ENCODE results near the gene TAGAP. TPM values are rescaled to one million over a fixed set of nuclear protein-coding genes. Genes with fewer than 3 reads are reported as not detected.

TAGAP gene
- total and polyA plus RNA-seq, 12 donors, result 1.00 to 7.3 (median 3.1) TPM

DNA sequence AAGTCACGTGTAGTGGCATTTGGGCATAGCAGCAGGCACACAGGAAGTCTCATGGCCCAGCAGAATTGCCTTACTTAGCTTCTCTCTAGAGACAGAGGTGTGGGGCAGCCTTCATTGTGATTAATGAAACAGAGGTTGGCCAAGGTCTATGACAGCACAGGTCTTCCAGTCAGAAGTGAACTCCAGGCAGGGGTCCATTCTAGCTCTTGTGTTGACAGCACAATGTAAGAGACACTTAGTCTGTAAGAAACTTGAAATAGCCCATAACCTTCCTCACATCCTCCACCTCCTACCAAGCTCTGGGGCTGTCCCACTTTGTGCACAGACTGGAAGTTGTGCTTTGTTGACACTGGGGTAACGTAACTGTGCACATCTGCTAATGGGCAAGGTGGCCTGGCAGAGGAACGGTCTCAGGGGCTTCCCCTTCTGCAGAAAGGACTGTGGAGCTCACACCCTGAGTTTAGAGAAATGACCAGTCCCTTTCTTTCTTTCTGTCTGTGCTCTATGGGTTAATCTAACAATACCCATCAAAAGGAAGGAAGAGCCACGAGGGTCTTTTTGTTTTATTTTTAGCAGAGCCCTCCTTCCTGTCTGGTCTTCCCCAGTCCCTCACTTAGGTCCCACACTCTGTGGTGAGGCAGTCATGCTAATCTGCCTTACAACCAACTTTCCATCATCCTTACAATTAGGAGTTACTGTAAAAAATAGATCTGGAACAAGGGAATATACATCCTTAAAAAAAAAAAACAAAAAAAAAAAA lies 35.6 kb upstream of the TAGAP start:
- no peak for TF ChIP-seq POLR2A (IDR thresholded peaks at IDR 0.05)
- TF ChIP-seq, protein P1, sequence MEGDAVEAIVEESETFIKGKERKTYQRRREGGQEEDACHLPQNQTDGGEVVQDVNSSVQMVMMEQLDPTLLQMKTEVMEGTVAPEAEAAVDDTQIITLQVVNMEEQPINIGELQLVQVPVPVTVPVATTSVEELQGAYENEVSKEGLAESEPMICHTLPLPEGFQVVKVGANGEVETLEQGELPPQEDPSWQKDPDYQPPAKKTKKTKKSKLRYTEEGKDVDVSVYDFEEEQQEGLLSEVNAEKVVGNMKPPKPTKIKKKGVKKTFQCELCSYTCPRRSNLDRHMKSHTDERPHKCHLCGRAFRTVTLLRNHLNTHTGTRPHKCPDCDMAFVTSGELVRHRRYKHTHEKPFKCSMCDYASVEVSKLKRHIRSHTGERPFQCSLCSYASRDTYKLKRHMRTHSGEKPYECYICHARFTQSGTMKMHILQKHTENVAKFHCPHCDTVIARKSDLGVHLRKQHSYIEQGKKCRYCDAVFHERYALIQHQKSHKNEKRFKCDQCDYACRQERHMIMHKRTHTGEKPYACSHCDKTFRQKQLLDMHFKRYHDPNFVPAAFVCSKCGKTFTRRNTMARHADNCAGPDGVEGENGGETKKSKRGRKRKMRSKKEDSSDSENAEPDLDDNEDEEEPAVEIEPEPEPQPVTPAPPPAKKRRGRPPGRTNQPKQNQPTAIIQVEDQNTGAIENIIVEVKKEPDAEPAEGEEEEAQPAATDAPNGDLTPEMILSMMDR (IDR thresholded peaks at IDR 0.05), result no peak

GRCh38 chr6:159079367-159079766 lies 34.6 kb upstream of the TAGAP start:
- Histone ChIP-seq H3K27me3 (no peaks in the 10 kb centered on the region), H3K9me3 (replicated peaks in 1 of 3) (no peaks in the 10 kb centered on the region), H3K27ac (no peak overlapping the region), H3K4me1 (replicated peaks in 1 of 2) (no peaks in the 10 kb centered on the region), H3K4me3 (no peak overlapping the region), H3K36me3 (replicated peaks in 1 of 2) (no peaks in the 10 kb centered on the region)
- DNase-seq, result peak in 1 of 7 donors; percentile 25
- WGBS, 4 donors, result 58 to 81% (median 76%) methylated on average over 3 of the region's 3 CpGs
- intact Hi-C loops (cut with DNase I), result no loop called here
- no peak for TF ChIP-seq POLR2A (IDR thresholded peaks at IDR 0.05)
- TF ChIP-seq, protein P1 (IDR thresholded peaks at IDR 0.05), result no peak

More for the DNA sequence above, 35.6 kb upstream of the TAGAP start:
- no peaks in the 10 kb centered on the region for H3K9me3 ChIP-seq (replicated peaks in 1 of 3)
- 48 to 63% (median 58%) methylated on average over 3 to 4 of the region's 4 CpGs for WGBS, 4 donors
- no peak overlapping the region for H3K27ac ChIP-seq
- peak in 1 of 7 donors; percentile 37 for DNase-seq
- H3K27me3 ChIP-seq, result no peaks in the 10 kb centered on the region
- no peak overlapping the region for H3K4me3 ChIP-seq
- intact Hi-C loops (cut with DNase I), result no loop called here
- no peaks in the 10 kb centered on the region for H3K4me1 ChIP-seq (replicated peaks in 1 of 2)
- H3K36me3 ChIP-seq (replicated peaks in 1 of 2), result no peaks in the 10 kb centered on the region

DNA sequence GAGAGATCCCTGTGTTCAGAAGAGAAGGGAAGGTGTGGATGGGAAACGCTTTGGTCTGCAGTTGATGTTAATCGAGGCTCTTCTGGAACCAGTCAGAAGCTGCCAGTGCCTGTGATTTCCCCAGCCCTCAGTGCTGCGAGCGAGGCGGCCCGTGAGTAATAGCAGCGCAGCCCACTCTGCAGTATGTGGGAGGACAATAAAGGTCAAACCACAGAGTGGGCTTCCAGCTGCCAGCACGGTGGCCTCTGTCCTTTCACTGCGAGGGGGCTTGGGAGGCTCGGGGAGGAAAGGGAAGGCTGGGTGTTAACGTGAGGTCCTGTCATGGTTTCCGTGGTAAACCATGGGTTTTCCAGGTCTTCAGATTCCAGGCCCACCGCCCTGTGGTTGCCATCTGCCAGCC lies 32.3 kb upstream of the TAGAP start:
- H3K4me3 ChIP-seq, result no peak overlapping the region
- H3K36me3 ChIP-seq (replicated peaks in 1 of 2), result no peaks in the 10 kb centered on the region
- DNase-seq, result peak in 1 of 7 donors; percentile 20
- intact Hi-C loops (cut with DNase I), result no loop called here
- no peaks in the 10 kb centered on the region for H3K27me3 ChIP-seq
- WGBS, 4 donors, result 71 to 92% (median 76%) methylated on average over 13 of the region's 13 CpGs
- H3K4me1 ChIP-seq (replicated peaks in 1 of 2), result peaks cover 0 to 15% of the 10 kb centered on the region in 2 donors
- no peak overlapping the region for H3K27ac ChIP-seq
- TF ChIP-seq, protein P1 (IDR thresholded peaks at IDR 0.05), result no peak
- TF ChIP-seq POLR2A (IDR thresholded peaks at IDR 0.05), result no peak
- no peaks in the 10 kb centered on the region for H3K9me3 ChIP-seq (replicated peaks in 1 of 3)

DNA sequence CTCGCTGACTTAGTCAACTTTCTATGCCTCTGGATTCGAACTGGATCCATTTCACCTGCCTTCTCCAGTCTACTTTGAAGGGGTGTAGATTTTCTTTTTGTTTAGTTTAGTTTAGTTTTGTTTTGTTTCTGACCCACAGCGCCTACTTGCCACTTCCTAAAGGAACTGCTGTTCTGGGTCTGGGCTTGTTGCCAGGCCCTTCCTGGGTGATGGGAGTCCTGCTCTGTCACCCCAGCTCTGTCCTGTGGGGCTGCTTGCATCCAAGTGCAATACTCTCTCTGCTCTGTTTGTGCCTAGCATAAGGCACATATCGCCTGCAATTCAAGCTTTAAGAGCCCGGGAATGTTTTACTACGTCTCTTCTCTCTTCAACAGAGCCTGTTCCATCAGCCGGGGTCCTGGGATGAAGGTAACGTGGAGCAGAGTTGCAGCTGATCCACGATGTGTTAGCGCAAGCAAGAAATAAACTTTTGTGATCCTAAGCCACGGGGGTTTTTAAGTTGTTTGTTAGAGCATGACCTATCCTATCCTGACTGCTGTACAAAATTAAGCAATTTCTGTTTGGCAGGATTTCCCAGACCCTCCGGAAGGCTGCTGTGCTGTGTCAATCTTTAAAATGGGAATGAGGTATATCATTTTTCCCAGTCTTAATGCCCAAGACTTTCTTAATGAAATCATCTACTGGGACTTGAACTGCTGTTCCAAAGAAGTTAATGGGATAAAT lies 30.9 kb upstream of the TAGAP start:
- no peak for TF ChIP-seq POLR2A (IDR thresholded peaks at IDR 0.05)
- DNase-seq, result peak in 5 of 7 donors; percentile 28 to 60 (median 49)
- Histone ChIP-seq H3K9me3 (replicated peaks in 1 of 3) (no peaks in the 10 kb centered on the region), H3K27ac (no peak overlapping the region), H3K4me3 (no peak overlapping the region), H3K36me3 (replicated peaks in 1 of 2) (no peaks in the 10 kb centered on the region), H3K4me1 (replicated peaks in 1 of 2) (peaks cover 0 to 15% of the 10 kb centered on the region in 2 donors), H3K27me3 (no peaks in the 10 kb centered on the region)
- 76 to 81% (median 77%) methylated on average over 12 of the region's 12 CpGs for WGBS, 4 donors
- intact Hi-C loops (cut with DNase I), result no loop called here

All from adrenal gland (tissue), 12 donors.